Measurements from ENCODE around the gene TWIST2.

DNA sequence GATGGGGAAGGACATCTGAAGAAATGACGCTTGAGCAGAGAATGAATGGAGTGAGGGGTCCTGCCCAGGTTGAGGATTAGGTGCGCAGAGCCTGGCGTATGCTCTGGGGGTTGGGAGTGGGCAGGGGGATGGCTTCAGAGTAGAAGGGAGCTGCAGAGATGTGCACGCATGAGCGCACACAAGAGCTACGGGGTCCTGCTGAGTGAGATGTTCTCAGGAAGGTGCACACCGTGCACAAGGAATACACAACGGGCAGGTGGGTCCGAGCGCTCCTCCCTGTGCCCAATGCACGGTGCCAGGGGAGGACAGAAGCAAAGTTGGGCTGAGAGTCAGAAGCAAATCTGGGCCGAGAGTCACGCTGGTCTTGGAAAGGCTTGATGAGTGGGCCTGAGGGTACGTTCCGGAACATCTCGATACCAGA, 25.5 kb downstream of the TWIST2 start:
- TF ChIP-seq, protein P1, sequence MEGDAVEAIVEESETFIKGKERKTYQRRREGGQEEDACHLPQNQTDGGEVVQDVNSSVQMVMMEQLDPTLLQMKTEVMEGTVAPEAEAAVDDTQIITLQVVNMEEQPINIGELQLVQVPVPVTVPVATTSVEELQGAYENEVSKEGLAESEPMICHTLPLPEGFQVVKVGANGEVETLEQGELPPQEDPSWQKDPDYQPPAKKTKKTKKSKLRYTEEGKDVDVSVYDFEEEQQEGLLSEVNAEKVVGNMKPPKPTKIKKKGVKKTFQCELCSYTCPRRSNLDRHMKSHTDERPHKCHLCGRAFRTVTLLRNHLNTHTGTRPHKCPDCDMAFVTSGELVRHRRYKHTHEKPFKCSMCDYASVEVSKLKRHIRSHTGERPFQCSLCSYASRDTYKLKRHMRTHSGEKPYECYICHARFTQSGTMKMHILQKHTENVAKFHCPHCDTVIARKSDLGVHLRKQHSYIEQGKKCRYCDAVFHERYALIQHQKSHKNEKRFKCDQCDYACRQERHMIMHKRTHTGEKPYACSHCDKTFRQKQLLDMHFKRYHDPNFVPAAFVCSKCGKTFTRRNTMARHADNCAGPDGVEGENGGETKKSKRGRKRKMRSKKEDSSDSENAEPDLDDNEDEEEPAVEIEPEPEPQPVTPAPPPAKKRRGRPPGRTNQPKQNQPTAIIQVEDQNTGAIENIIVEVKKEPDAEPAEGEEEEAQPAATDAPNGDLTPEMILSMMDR (IDR thresholded peaks at IDR 0.05), result no peak
- no peak for TF ChIP-seq POLR2A (IDR thresholded peaks at IDR 0.05)

Measured in thyroid gland (tissue), 4 donors.